Measurements from ENCODE around the gene ALDH1A1. TPM values are rescaled to one million over a fixed set of nuclear protein-coding genes. Genes with fewer than 3 reads are reported as not detected.

The ALDH1A1 gene
- total and polyA plus RNA-seq, 9 of the 15 experiments (the other 6 are each of a cell fraction or from before 2014, with no cell fraction given) = 1.8 to 86.3 (median 24.4) TPM

GRCh38 chr9:72909428-72909827, 43.4 kb downstream of the ALDH1A1 start (continued):
- TF ChIP-seq HEY1 (CRISPR knock-in tag; IDR thresholded peaks at IDR 0.05; ENCODE audit: borderline replicate concordance) (no peak), ETV1 (tag; conservative IDR thresholded peaks at IDR 0.05; ENCODE audit: low read depth) (no peak), NR0B1 (IDR thresholded peaks at IDR 0.05; ENCODE audit: partially characterized antibody) (no peak), MXI1 (IDR thresholded peaks at IDR 0.05; ENCODE audit: low read depth, low read length) (no peak), POLR2A (conservative IDR thresholded peaks at IDR 0.05) (no peak)

GRCh38 chr9:72907421-72907820, 45.4 kb downstream of the ALDH1A1 start:
- no peak for TF ChIP-seq RBM14 (IDR thresholded peaks at IDR 0.05; ENCODE audit: borderline replicate concordance, insufficient read depth, low read depth, low read length)
- no peak for TF ChIP-seq E2F4 (CRISPR knock-in tag; IDR thresholded peaks at IDR 0.05; ENCODE audit: low read depth)
- intact Hi-C loops (cut with micrococcal nuclease) = no loop called here
- ChIA-PET POLR2A (interaction anchor here (1.5 kb wide), 1 partner anchor 13 kb away, joined by 3 read pairs; no protein-coding TSS in a partner anchor), CTCF (ENCODE audit: low intra/inter-chr PET ratio) (no interaction called here)
- H3K9me3 ChIP-seq (replicated peaks; ENCODE audit: control insufficient read depth, insufficient read depth, low read depth, low read length) = no peaks in the 10 kb centered on the region
- H3K27ac ChIP-seq (ENCODE audit: extremely low read depth, low read depth, low read length) = no peak overlapping the region
- H3K79me2 ChIP-seq (ENCODE audit: control insufficient read depth, insufficient read depth, low read length) = no peaks in the 10 kb centered on the region
- H2AFZ ChIP-seq (ENCODE audit: low read depth, low read length) = no peak overlapping the region
- ATAC-seq (no peak), FAIRE-seq (no peak), DNase-seq (ENCODE audit: extremely low read depth in 1 of 4, low spot score in 3 of 4) (no peak)
- H3K27me3 ChIP-seq (ENCODE audit: control insufficient read depth in 2 of 2, insufficient read depth in 2 of 2, low read length in 2 of 2) = no peaks in the 10 kb centered on the region
- in situ Hi-C loops (cut with MboI) = no loop called here
- no peaks in the 10 kb centered on the region for H3K36me3 ChIP-seq (ENCODE audit: control insufficient read depth, insufficient read depth, low read length)
- H3K4me2 ChIP-seq (ENCODE audit: insufficient read depth, low read length) = no peak overlapping the region
- BruUV-seq (replicated peaks) = no TSS peak
- H3K4me1 ChIP-seq (replicated peaks in 1 of 2; ENCODE audit: control insufficient read depth in 2 of 2, insufficient read depth in 2 of 2, low read length in 2 of 2) = no peaks in the 10 kb centered on the region; a peak in 1 of 5 replicates
- H4K20me1 ChIP-seq (replicated peaks; ENCODE audit: control insufficient read depth, insufficient read depth, low read length) = no peaks in the 10 kb centered on the region
- WGBS (ENCODE audit: insufficient coverage, low coverage, missing lambda C conversion rate) = 27% methylated on average over 5 of the region's 5 CpGs
- no peak overlapping the region for H3K9ac ChIP-seq (ENCODE audit: insufficient read depth in 1 of 2, low read depth in 2 of 2, low read length in 2 of 2)
- H3K9me1 ChIP-seq (ENCODE audit: control insufficient read depth, insufficient read depth, low read length) = no peaks in the 10 kb centered on the region
- H3K4me3 ChIP-seq = no peak overlapping the region
